22Rv1 (cell line): ENCODE measurements around the gene MYF6.

ENCODE experiments used
- H3K27ac ChIP-seq: fragments of 450-650 bp; 2 replicates; pipeline ENCODE4 v1.5.1; 2017
- ZFX ChIP-seq: fragments of 450-650 bp; IDR thresholded peaks from 2 replicates; pipeline ENCODE4 v1.6.1; 2017; ENCODE audit warnings: antibody characterized with exemption, borderline replicate concordance
- TF ChIP-seq, protein P1 (sequence below): fragments of 450-650 bp; IDR thresholded peaks from 2 replicates; pipeline ENCODE4 v1.5.1; 2017; ENCODE audit warnings: mild to moderate bottlenecking

MYF6 gene

DNA sequence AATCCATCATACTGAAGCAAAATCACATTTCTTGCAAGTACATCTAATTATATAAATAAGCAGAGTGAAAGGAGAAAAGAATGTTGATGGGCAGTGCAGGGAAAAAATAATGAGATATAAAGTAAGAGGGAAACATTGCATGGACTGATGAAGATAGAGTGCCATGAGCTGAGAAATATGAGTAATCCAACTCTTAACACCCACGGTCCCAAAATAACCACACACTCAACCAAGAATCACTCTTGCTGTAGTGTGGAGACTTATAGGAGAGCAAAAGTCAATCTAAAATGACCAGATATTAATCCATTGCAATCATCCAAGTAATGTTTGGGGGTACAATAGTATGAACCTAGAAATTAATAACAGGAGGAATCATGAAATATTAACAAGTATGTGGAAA lies 49.4 kb downstream of the MYF6 start:
- no peak overlapping the region for H3K27ac ChIP-seq

More for the DNA sequence above, 49.4 kb downstream of the MYF6 start:
- TF ChIP-seq, protein P1, sequence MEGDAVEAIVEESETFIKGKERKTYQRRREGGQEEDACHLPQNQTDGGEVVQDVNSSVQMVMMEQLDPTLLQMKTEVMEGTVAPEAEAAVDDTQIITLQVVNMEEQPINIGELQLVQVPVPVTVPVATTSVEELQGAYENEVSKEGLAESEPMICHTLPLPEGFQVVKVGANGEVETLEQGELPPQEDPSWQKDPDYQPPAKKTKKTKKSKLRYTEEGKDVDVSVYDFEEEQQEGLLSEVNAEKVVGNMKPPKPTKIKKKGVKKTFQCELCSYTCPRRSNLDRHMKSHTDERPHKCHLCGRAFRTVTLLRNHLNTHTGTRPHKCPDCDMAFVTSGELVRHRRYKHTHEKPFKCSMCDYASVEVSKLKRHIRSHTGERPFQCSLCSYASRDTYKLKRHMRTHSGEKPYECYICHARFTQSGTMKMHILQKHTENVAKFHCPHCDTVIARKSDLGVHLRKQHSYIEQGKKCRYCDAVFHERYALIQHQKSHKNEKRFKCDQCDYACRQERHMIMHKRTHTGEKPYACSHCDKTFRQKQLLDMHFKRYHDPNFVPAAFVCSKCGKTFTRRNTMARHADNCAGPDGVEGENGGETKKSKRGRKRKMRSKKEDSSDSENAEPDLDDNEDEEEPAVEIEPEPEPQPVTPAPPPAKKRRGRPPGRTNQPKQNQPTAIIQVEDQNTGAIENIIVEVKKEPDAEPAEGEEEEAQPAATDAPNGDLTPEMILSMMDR = no peak
- TF ChIP-seq ZFX = no peak
